Fibroblast of skin of left biceps (primary cell): ENCODE measurements around the gene PBOV1.
"Not testable (repeated sequence)": the region's sequence is repeated elsewhere in the genome, so short reads cannot be mapped to it uniquely, and the experiment has no call there.

Experiments
- DNase-seq, 2 experiments: peaks; one replicate each; pipeline ENCODE4 v3.0.0-alpha.2; 2013; ENCODE audit warnings: low read depth in 2 of 2

PBOV1 gene

DNA sequence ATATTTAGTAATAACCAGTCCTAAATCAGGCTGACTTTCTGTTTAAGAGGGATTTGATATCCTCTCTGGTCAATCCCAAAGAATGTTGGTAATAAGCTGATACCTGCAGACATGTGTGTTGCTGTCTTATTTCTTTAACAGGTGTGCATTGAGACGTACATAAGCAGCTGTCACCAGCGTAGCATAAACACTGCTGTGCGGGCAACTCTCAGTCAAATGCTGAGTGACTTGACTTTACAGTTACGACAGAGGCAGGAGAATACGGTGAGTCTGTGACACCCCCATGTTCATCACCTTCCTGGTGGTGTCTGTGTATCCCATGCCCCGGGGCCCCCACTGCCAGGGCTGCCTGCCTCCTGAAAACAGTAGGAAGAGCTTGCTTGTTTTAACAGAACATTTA lies 20.1 kb upstream of the PBOV1 start:
- DNase-seq = no peak

GRCh38 chr6:138237463-138237862 lies 19.2 kb upstream of the PBOV1 start:
- no peak for DNase-seq

DNA sequence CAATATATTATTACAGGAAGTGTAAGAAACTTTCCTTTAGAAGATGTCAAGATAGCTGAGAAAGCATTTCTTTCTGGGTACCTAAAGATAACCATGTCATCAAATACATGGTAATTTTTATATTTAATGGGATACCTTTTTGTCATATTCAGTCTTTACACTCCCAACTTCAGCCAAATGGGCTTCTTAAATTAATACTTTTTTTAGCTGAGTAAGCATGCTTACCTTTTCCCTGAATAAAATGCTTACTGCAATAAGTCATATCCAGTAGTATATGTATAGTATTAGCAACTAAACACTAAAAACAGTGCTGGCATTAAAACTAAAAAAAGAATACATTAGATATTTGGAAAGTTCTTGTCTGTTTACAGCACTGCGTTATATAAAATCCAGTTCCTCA lies 17.4 kb upstream of the PBOV1 start:
- DNase-seq = no peak

DNA sequence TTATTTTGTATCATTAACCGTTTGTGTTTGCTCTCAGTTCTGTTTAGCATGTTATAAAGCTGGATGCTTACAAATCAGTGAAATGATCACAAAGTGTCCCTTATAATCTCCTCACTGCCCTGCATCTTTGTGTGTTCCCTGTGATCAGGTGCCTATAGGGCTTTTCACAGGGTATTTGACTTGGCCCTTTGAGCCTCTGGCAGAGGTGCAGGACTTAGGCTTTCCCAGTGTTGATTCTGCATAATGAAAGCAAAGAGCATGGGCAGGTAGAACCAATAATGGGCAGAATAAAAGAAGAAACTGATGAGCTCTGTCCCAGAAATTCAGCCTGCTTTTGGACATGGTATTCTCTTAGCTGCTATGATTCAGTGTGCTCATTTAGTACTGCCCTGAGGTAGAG lies 16.9 kb upstream of the PBOV1 start:
- no peak for DNase-seq

GRCh38 chr6:138234363-138234762 lies 16.1 kb upstream of the PBOV1 start:
- no peak for DNase-seq

GRCh38 chr6:138231381-138231886 lies 13.1 kb upstream of the PBOV1 start:
- DNase-seq = no peak

DNA sequence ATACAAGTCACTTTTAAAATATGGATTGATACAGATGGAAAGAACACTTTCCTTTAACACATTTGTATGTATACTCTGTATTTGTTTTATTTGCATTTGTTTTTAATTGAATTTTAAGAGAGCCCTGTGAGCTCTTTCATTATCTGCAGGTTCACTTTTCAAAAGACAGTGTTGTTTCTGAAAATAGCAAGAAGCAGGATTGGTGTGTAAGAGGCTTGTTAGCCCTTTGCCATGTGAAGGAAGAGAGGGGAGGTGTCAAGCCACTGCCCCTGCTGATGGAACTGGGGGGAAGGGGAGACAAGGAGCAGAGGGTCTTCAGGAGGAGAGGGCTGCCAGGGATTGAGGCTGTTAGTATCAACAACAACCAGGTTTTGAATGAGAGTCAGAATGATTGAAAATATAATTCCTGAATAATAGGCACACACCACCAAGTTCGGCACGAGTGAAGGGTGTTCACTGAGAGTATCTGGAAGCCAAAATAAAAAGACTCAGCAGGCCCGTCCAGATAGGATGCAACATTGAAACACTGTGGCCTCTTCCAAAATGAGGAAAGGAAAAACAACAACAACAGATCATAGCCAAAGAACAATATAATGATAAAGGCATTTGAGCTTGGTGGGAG lies 12.6 kb upstream of the PBOV1 start:
- DNase-seq = no peak

DNA sequence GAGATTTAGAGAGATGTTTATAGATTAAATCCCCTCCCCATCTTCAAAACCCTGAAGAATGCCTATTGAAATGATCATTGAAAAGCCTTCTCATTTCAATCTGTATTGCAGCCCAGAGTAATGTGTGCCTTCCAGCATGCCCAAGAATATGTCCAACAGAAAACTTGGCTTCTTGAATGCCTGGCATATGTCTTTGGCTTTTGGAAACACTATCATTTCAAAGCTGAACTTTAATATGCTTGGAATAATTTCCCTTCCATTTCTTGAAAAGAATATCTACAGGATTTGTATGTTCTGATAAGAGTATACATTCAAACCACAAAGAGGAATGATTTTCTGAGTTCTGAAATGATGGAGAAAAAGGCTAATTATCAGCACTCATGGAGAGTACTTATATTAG lies 11.9 kb upstream of the PBOV1 start:
- no peak for DNase-seq

DNA sequence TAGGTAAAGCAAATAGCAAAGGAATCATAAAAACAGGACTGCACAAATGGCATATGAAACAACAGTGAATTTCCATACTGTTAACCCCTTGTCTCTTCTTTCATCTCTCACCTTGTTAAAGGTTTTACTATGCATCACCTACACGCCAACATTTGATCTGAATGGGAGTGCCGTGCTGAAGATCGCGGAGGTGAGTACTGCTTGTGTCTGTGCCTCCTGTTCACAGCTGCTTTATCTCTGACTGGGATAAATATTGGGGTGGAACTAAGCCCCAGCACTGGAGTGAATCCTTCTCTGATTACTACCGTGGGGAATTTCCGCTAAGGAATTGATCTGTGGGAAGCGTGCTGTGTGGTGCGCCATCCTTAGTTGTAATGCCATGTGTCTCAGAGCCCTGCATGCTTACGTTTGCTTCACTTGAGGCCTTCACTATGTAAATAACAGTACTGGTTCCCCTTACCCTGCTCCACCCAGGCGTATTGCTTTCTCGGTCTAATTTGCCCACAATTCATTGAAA lies 11.4 kb upstream of the PBOV1 start:
- DNase-seq = no peak

- DNase-seq = no peak
Measured at GRCh38 chr6:138229072-138229471, 10.8 kb upstream of the PBOV1 start.

DNA sequence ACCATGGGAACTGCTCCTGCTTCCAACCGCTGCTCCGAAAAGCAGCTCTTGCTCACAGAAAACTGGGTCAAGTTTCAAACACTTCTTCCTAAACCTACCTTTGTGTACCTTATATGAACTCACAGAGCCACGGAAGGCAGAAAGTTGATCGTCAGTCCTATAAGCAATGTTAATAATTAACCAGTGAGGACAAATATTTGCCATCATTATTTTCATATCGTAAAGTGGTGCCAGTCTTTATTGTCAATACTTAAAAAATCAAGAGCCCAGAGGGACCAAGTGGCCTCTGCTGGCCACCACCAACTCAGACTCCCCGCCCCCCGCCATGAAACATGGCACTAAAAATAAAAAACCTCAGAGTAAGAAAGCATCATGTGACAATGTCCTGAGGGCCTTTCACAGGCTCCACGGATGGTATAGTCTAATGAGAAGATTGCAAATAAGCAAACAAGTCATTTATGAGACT lies 9.1 kb upstream of the PBOV1 start:
- DNase-seq = no peak

DNA sequence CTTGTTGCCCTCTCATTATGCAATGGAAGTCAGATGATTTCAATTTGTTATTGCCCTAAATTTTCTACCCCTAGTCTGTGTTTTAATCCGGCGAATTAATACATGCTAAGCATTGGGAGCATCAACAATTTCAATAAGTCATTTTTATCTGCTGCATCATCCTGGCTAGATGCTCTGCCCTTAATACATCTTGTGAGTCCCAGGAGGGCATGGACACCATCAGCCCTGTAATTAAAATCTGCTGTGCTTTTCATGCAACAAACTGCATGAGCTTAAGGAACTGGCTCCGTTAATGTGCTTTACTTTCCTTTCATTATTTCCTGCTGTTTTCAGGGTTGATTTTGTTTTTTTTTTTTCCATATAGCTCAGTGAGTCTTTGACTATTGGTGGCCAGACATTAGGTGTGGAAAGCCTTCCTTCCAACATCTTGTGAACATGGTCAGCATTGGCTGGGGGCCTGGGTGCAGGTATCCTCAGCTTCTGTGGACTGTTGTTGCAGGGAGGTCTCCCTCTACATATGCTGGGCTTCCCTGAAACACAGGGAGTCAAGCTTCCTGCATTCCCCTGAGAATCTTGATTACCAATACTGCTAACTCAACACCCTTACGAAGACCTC lies 8.5 kb upstream of the PBOV1 start:
- DNase-seq = no peak

DNA sequence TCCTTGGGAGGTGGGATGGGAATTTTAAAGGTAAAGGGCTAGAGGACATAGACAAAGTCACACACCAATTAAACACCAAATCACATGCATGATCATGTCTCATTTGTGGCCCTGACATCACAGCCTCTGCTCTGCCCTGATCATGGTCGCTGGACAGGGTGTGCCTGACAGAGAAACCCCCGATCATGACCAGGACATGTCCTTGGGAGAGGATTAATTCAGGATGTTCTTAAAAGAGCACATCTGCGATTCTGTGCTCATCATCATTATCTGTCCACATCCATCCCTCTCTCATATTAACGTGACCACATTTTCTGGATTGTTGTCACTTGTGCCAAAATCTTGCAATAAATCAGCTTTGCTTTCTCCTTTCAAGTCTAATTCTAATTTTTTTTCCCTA lies 7.7 kb upstream of the PBOV1 start:
- no peak for DNase-seq

DNA sequence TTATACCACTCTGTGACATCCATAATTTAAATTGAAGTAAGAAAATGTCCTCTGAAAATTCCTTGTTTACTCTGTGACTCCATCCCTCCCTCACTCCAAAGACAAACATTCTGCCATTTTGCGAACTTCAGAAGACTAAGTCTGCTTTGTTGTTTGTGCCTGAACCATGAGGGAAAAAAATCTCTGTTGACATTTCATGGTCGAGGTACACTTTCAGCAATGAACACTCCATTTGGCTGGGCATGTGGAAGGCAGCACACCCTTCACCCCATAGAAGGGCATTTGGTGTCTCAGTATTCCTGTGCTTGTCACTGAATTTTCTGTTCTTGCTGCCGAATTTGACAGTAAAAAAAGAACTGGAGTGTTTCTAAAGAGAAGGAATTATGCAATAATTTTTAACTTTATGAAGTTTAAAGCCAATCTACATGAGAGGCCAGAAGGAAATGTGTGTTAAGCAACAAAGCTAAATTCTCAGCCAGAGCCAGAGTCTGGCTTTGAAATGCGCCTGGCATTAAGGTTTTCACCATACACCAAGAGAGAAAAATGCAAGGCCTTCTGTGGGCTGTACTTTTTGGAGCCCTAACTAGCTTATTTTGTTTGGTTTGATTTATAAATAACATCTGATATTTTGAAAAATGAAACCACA lies 4.7 kb upstream of the PBOV1 start:
- no peak for DNase-seq

GRCh38 chr6:138219901-138220300 lies 1.6 kb upstream of the PBOV1 start:
- DNase-seq = no peak

GRCh38 chr6:138219398-138219797 lies 1.1 kb upstream of the PBOV1 start:
- DNase-seq = no peak

DNA sequence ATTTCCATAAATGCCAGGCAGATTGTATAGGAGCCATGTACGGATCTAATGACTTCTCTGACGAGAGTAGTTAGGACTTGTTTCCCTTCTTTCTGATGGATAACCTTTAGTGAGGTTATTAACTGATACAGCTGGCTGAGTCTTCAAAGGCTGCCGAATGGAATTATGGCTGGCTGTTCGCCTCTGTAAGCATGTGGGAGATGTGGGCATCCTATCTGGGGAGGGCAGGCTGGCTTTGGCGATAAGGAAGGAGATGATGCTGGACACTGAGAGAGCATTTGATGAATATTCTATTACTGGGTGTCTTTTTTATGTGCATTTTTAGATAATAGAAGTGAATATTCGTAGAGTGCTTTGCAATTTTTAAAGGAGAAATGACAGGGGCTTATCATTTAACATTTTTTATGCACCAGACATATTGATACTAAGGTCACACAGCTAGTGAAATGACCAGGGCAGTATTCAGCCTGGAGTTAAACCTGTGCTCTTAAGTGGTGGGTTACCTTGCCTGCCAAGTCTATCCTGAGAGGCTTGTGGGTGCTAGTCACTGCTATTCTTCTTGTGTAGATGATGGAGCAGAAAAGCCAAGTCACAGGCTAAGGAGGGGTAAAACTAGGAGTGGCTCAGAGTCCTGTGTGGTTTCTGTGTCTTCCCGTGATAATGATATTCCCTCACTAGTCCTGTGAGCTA lies 3.1 kb downstream of the PBOV1 start:
- DNase-seq = no peak

DNA sequence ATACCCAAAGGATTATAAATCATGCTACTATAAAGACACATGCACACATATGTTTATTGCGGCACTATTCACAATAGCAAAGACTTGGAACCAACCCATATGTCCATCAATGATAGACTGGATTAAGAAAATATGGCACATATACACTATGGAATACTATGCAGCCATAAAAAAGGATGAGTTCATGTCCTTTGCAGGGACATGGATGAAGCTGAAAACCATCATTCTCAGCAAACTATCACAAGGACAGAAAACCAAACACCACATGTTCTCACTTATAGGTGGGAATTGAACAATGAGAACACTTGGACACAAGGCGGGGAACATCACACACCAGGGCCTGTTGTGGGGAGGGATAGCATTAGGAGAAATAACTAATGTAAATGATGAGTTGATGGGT lies 5.8 kb downstream of the PBOV1 start:
- not testable (repeated sequence) for DNase-seq

GRCh38 chr6:138211601-138212000 lies 6.7 kb downstream of the PBOV1 start:
- no peak for DNase-seq

GRCh38 chr6:138211048-138211581 lies 7.2 kb downstream of the PBOV1 start:
- DNase-seq = no peak

- DNase-seq = no peak
Measured at GRCh38 chr6:138206862-138207261, 11.4 kb downstream of the PBOV1 start.
